SJCRH30 (cell line): ENCODE measurements around the gene FAM20A. TPM values are rescaled to one million over a fixed set of nuclear protein-coding genes. Genes with fewer than 3 reads are reported as not detected.
"Not testable (repeated sequence)": the region's sequence is repeated elsewhere in the genome, so short reads cannot be mapped to it uniquely, and the experiment has no call there.

ENCODE experiments used
- DNase-seq, 2 experiments: peaks; one replicate each; pipeline ENCODE4 v3.0.0-alpha.2; 2015 to 2020
- H3K27ac ChIP-seq: fragments of 250-450 bp; sonication (Bioruptor Pico); 2 replicates; pipeline ENCODE4 v1.5.1; 2020; ENCODE audit warnings: mild to moderate bottlenecking, moderate library complexity
- H3K27me3 ChIP-seq: fragments of 250-450 bp; sonication (Bioruptor Pico); 2 replicates; pipeline ENCODE4 v1.5.1; 2020; ENCODE audit warnings: mild to moderate bottlenecking, moderate library complexity
- H3K36me3 ChIP-seq: fragments of 250-450 bp; sonication (Bioruptor Pico); 2 replicates; pipeline ENCODE4 v1.5.1; 2020; ENCODE audit warnings: mild to moderate bottlenecking, moderate library complexity
- H3K4me1 ChIP-seq: fragments of 250-450 bp; sonication (Bioruptor Pico); 2 replicates; pipeline ENCODE4 v1.5.1; 2020; ENCODE audit warnings: mild to moderate bottlenecking, moderate library complexity
- H3K4me3 ChIP-seq: fragments of 250-450 bp; sonication (Bioruptor Pico); 2 replicates; pipeline ENCODE4 v1.5.1; 2020; ENCODE audit warnings: mild to moderate bottlenecking, moderate library complexity
- H3K9me3 ChIP-seq: fragments of 250-450 bp; sonication (Bioruptor Pico); replicated peaks from 2 replicates; pipeline ENCODE4 v1.5.1; 2020; ENCODE audit warnings: mild to moderate bottlenecking, moderate library complexity
- total RNA-seq: library from RNA; depleted of rRNA; stranded (reverse); fragments of >200 nt; shearing (Covaris generic); gene quantifications from 2 replicates; pipeline ENCODE4 v1.2.3, GENCODE V29; 2014

The FAM20A gene
- total RNA-seq, 1 experiment from 2014 or later, result 1.0 TPM

DNA sequence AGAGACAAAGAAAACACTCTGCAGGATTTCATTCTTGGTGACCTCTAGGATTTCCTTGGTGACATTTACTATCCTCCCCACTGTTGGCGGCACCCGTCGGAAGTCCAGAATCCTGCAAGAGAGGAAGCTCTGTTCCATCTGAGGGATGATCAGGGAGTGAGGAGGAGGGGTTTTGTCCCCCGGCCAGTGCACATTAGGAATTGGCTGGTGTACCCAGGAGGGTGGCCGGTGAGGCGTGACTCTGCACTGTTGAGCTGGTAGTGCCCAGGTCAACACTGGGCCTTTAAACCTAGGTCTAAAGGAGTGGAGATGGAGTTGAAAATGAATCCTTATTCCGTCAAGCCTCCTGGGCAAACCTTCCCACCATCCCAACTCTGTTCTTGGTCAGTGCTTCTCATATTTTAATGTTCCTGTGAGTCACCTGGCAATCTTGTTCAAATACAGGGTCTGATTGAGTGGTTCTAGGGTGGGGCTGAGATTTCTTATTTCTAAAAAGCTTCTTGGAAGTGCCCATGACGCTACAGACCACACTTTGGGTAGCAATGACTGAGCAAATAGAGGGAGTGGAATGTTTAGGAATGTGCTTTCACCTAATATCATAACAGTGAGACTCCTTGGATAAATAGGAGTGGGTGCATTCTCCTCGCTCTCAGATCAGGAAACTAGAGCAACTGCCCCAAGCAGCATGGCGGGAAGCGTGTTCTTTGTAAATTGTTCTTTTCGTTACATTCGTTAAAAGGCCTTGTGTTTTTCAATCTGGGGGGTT lies 58.3 kb downstream of the FAM20A start:
- Histone ChIP-seq H3K4me1 (peaks cover 12% of the 10 kb centered on the region), H3K4me3 (no peak overlapping the region), H3K9me3 (no peaks in the 10 kb centered on the region), H3K27me3 (no peaks in the 10 kb centered on the region), H3K27ac (no peak overlapping the region), H3K36me3 (peaks cover 21% of the 10 kb centered on the region)
- no peak for DNase-seq

DNA sequence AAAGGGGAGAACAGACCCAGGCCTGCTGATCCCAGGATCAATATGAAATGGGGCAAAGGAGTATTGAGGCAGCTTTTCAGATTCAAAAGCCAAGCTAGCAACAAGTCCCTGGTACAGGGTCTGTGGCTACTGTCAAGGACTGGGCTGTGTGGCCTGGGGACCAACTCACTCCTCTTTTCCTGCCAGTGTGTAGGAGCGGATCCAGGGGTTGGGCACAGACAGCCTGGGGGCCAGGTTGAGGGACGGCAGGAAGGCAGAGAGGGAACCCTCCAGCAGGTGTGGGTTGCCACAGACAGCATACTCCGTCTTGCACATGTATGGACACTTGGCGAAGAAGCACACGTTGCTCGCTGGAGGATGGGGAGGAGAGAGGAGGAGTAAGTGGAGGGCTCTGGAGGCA lies 59.4 kb downstream of the FAM20A start:
- H3K27ac ChIP-seq, result no peak overlapping the region
- no peaks in the 10 kb centered on the region for H3K27me3 ChIP-seq
- H3K36me3 ChIP-seq, result peaks cover 30% of the 10 kb centered on the region
- no peak for DNase-seq
- H3K4me1 ChIP-seq, result peaks cover 12% of the 10 kb centered on the region
- no peaks in the 10 kb centered on the region for H3K9me3 ChIP-seq
- no peak overlapping the region for H3K4me3 ChIP-seq

DNA sequence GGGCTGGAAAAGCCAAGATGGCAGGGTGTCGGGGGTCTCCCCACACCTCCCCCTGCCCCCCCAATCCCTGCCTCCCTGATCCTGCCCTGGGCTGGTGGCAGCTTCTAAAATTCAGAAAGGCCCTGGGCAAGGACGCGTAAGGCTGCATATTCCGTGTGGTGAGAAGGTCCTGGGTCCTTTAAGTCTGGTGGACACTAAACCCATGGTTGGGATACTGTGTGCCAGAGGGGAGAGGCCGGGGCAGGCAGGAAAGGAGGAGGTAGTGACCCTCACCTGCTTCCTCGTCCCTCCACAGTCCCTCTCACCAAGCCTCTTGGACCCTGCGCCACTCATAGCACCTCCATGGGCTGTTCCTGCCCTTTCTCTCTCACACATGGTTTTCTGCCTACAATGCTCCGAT lies 60.2 kb downstream of the FAM20A start:
- no peaks in the 10 kb centered on the region for H3K9me3 ChIP-seq
- peaks cover 38% of the 10 kb centered on the region for H3K36me3 ChIP-seq
- DNase-seq, result no peak
- H3K27me3 ChIP-seq, result no peaks in the 10 kb centered on the region
- H3K27ac ChIP-seq, result no peak overlapping the region
- H3K4me1 ChIP-seq, result peaks cover 12% of the 10 kb centered on the region
- no peak overlapping the region for H3K4me3 ChIP-seq

DNA sequence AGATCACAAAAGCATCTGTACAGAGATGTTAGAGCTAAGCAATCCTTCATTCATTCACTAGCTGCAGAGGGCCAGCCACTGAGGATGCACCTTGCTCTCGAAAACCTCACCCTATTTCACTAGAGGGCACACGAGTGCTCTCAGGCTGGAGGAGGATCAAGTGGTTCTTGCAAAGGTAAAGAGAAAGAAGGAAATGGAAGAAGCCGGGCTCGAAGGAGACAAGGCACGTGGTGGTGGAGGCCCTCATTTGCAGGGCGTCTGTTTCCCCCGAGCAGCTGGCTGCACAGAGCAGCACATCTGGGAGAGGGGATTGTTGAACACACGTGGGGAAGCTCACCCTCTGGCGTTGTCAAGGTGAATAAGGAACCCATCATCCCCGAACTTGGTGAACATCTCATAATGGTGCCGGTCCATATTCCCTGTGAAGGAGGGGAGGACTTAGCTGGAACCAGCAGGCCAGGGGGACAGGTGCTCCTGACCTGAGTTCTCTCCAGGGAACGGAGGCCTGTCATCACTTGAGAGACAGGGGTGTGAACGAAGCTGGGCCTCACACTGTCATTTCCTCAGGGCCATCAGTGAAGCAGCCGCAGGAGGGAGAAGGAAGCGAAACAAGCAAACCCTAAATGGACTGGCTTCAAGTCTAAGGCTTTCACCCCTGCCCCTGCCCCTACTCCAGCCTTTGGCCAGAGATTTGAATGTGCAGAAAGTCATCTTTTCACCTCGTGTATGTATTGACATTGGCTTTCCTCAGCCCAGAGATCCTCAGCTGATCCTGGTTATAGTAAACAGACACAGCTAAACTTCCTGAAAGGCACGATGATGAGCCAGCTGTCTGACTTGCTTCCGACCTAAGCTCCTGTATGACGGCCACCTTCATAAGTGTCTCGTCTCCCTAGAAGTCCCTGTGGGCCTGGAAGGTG lies 61.4 kb downstream of the FAM20A start:
- H3K27me3 ChIP-seq, result no peaks in the 10 kb centered on the region
- H3K36me3 ChIP-seq, result peaks cover 48% of the 10 kb centered on the region
- no peak overlapping the region for H3K4me3 ChIP-seq
- H3K9me3 ChIP-seq, result no peaks in the 10 kb centered on the region
- DNase-seq, result no peak
- H3K4me1 ChIP-seq, result peaks cover 12% of the 10 kb centered on the region
- H3K27ac ChIP-seq, result no peak overlapping the region

DNA sequence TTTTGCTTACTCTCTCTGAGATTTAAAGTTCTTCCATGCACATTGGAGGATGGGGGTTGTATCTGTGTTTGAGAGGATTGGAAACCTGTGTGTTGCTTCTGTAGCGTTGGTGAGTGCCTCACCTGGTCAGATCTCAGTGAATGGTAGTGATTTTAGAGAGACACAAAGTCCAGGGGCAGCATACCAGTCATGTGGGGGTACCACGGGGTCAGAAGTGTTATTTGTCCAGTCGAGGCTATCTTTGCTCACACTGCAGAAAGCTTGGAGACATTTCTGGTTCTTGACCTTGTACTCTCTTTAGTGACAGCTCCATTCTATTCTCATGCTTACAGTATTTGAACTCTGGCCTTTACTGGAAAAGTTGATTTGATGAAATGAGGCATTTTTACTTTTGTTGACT lies 65.2 kb downstream of the FAM20A start:
- H3K27ac ChIP-seq, result no peak overlapping the region
- no peak overlapping the region for H3K4me3 ChIP-seq
- H3K27me3 ChIP-seq, result no peaks in the 10 kb centered on the region
- peaks cover 86% of the 10 kb centered on the region for H3K36me3 ChIP-seq
- H3K9me3 ChIP-seq, result no peaks in the 10 kb centered on the region
- H3K4me1 ChIP-seq, result no peaks in the 10 kb centered on the region
- no peak for DNase-seq

DNA sequence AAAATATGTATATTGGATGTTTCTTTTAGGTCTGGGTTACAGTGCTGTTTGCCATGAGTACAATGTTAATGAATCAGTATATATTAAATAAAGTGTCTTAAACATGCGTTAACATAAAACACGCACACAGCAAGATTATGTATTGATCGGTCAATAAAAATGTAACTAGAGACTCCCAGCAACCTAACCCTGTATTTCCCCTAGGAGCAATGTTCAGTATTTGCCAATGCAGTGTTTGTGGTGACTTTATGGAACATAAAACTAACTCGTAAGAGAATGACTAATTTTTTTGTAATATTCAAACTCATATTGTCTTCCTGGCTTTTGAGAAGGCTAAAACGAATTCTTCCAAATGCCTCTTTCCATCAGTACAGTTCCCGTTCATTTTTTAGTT lies 66.5 kb downstream of the FAM20A start:
- H3K27ac ChIP-seq, result no peak overlapping the region
- no peaks in the 10 kb centered on the region for H3K9me3 ChIP-seq
- H3K27me3 ChIP-seq, result no peaks in the 10 kb centered on the region
- H3K4me3 ChIP-seq, result no peak overlapping the region
- no peaks in the 10 kb centered on the region for H3K4me1 ChIP-seq
- peaks cover 90% of the 10 kb centered on the region for H3K36me3 ChIP-seq
- no peak for DNase-seq

DNA sequence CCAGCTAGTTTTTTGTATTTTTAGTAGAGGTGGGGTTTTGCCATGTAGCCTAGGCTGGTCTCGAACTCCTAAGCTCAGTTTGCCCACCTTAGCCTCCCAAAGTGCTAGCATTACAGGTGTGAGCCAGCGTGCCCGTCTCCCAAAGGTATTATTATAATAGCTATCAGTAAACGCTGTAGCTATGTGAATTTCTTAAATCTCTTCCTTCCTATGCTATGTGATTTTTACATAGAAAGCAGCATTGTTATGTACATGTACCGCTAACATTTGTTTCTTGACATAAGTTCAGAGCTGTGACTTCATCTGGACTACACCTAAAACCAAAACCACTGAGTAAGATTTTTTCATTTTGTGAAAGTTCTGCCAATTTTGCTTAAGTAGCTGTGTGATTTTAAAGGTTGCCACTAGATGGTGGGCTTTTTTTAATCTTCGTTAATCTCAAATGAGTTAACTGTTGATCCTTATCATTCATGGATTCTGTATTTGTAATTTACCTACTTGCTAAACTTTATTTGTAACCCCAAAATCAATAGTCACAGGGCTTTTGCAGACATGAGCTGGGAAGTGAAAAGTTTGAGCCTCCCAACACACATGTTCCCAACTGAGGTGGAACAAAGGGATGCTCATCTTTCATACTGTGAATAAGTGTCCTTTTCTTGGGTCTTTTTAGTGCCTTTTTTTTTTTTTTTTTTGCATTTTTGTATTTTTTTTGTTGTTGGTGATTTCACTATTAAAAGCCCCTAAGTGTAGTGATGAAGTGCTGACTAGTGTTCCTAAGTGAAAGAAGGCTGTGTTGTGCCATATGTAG lies 67.1 kb downstream of the FAM20A start:
- no peaks in the 10 kb centered on the region for H3K27me3 ChIP-seq
- peaks cover 92% of the 10 kb centered on the region for H3K36me3 ChIP-seq
- peak in 1 of 2 experiments; percentile 30 for DNase-seq
- H3K4me1 ChIP-seq, result no peaks in the 10 kb centered on the region
- no peaks in the 10 kb centered on the region for H3K9me3 ChIP-seq
- H3K27ac ChIP-seq, result no peak overlapping the region
- H3K4me3 ChIP-seq, result no peak overlapping the region

DNA sequence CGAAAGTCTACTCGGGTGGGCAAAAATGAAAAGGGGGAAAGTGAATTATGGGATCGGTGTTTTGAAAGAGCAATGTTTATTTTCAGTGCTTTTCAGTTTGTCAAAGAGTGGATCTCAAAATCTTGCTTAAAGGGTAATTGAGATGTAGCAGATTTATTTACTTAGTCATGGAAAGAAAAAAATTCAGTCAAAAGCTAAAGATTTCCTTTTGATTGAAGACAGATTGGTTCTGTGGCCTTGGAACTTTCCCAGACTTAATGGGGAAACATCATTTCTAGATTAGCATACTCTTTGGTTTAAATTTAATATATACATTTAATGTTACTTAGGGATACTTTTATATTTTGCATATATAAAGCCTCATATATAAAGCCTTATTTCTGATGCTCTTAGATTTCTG lies 68.3 kb downstream of the FAM20A start:
- H3K27me3 ChIP-seq, result no peaks in the 10 kb centered on the region
- H3K27ac ChIP-seq, result no peak overlapping the region
- H3K36me3 ChIP-seq, result peaks cover 93% of the 10 kb centered on the region
- DNase-seq, result no peak
- no peak overlapping the region for H3K4me3 ChIP-seq
- no peaks in the 10 kb centered on the region for H3K9me3 ChIP-seq
- H3K4me1 ChIP-seq, result no peaks in the 10 kb centered on the region

DNA sequence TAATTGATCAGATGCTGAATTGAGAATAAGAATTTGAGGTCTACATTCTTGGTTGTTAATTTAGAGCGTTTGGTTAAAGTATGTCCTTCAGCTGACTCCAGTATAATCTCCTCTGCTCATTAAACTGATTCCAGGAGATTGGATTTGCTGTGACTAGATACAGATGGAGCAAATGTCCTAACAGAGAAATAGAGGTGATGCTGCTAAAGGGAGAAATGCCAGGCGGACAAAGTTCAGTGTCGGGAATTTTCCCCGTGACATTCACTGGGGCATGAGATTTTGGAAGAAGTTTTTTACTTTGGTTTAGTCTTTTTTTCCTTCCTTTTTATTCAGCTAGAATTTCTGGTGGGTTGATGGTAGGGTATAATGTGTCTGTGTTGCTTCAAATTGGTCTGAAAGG lies 69.9 kb downstream of the FAM20A start:
- DNase-seq, result no peak
- Histone ChIP-seq H3K4me3 (no peak overlapping the region), H3K27ac (no peak overlapping the region), H3K9me3 (no peaks in the 10 kb centered on the region), H3K36me3 (peaks cover 96% of the 10 kb centered on the region), H3K4me1 (no peaks in the 10 kb centered on the region), H3K27me3 (no peaks in the 10 kb centered on the region)

DNA sequence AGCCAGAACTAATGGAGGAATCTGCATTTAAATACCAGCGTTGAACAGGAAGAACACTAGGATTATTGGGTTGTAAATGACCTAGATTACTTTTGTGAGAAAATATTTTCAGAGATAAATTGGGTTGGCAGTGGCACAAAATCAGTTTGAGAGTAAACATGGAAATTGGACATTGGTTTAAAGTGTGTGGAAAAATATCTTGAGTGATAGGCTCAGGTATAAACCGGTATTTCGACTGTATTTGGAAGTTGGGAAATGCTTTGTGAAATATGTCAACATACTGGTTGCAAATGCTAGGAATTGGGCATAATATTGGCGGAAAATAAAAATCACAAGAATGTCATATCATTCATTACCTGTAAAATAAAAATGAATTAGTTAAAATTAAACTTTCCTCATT lies 73.9 kb downstream of the FAM20A start:
- Histone ChIP-seq H3K4me1 (no peaks in the 10 kb centered on the region), H3K4me3 (no peak overlapping the region), H3K9me3 (no peaks in the 10 kb centered on the region), H3K27ac (no peak overlapping the region), H3K27me3 (no peaks in the 10 kb centered on the region), H3K36me3 (peaks cover 98% of the 10 kb centered on the region)
- no peak for DNase-seq

DNA sequence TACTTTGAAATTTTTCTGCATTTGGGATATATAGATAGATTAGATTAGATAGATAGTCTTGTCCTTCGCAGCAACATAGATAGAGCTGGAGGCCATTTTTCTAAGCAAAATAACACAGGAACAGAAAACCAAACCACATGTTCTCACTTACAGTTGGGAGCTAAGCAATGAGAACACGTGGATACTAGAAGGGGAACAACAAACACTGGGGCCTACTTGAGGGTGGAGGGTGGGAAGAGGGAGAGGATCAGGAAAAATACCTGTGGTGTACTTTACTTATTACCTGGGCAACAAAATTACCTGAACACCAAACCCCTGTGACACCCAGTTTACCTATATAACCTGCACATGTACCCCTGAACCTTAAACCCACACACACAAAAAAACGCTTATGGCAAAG lies 74.6 kb downstream of the FAM20A start:
- Histone ChIP-seq H3K4me3 (no peak overlapping the region), H3K4me1 (no peaks in the 10 kb centered on the region), H3K27ac (no peak overlapping the region), H3K27me3 (no peaks in the 10 kb centered on the region), H3K36me3 (peaks cover 98% of the 10 kb centered on the region), H3K9me3 (no peaks in the 10 kb centered on the region)
- DNase-seq, result no peak

DNA sequence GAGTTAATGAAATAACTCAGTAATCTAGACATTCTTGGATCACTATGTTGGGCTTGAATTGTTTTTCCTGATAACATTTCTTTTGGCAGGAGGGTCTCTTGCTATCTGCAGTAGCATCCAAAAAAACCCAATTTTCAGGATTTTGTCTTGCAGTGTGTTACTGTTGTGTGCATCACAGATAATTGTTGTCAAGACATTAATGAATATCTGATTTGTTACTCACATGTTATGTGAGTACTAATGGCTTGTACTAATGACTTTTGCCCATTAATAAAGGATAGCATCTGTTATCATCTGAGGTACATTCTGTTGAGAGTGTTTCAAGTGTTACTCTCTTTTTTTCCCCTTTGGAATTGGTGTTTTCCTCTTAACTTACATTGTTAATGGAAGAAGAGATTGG lies 78.9 kb downstream of the FAM20A start:
- H3K27ac ChIP-seq, result no peak overlapping the region
- no peaks in the 10 kb centered on the region for H3K4me1 ChIP-seq
- peaks cover 95% of the 10 kb centered on the region for H3K36me3 ChIP-seq
- DNase-seq, result no peak
- H3K9me3 ChIP-seq, result no peaks in the 10 kb centered on the region
- H3K4me3 ChIP-seq, result no peak overlapping the region
- no peaks in the 10 kb centered on the region for H3K27me3 ChIP-seq

DNA sequence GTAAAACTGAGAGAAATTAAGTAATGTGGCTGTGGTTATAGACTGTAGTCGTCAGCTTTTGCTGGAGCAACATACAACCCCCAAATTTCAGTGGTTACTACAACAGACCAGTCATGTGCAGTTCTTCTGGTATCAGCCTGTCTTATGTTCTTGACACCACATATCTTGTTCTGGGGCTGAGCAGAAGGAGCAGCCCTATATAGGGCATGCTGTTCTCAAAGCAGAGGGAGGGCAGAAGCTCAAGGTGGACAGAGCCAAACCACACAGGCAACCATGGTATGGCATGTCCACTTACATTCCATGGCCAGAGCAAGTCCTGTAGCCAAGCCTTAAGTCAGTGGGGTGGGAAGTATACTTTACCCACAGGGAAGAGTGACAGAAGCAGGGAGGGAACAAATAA lies 81.3 kb downstream of the FAM20A start:
- H3K4me3 ChIP-seq, result no peak overlapping the region
- H3K27me3 ChIP-seq, result no peaks in the 10 kb centered on the region
- H3K36me3 ChIP-seq, result peaks cover 95% of the 10 kb centered on the region
- H3K27ac ChIP-seq, result no peak overlapping the region
- no peak for DNase-seq
- H3K9me3 ChIP-seq, result no peaks in the 10 kb centered on the region
- peaks cover 5% of the 10 kb centered on the region; the same call in 1 of the 2 replicates for H3K4me1 ChIP-seq

DNA sequence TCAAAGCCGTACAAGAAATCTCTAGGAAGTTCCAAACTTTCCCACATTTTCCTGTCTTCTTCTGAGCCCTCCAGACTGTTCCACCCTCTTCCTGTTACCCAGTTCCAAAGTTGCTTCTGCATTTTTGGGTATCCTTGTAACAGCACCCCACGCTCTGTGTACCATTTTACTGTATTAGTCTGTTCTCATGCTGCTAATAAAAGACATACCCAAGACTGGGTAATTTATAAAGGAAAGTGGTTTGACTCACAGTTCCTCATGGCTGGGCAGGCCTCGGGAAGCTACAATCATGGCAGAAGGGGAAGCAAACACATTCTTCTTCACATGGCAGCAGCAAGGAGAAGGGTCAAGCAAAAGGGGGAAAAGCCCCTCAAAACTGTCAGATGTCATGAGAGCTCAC lies 82.1 kb downstream of the FAM20A start:
- H3K27ac ChIP-seq, H3K9me3 ChIP-seq, H3K4me3 ChIP-seq, H3K4me1 ChIP-seq, H3K27me3 ChIP-seq, DNase-seq: not testable (repeated sequence)
- peaks cover 91% of the 10 kb centered on the region for H3K36me3 ChIP-seq
